Measurements from ENCODE around the gene TMEM232. TPM values are rescaled to one million over a fixed set of nuclear protein-coding genes. Genes with fewer than 3 reads are reported as not detected.
"Not testable (repeated sequence)": the region's sequence is repeated elsewhere in the genome, so short reads cannot be mapped to it uniquely, and the experiment has no call there.

Gene TMEM232
- total RNA-seq, 2 experiments from 2014 or later: 1.1 to 1.7 TPM

DNA sequence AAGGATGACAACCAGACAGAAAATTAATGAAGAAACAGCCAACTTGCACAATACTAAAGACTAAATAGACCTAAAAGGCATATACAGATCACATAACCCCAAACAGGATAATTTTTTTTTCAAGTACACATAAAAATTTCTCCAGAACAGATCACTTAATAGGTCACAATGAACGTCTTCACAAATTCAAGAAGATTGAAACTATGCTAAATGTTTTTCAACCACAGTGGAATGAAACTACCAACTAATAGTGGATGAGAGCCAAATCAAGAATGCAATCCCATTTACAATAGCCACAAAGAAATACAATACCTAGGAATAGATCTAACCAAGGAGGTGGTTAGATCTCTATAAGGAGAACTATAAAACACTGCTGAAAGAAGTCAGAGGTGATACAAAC is 145.8 kb downstream of the TMEM232 start:
- POLR2A ChIA-PET: no interaction called here
- H3K27ac Mint-ChIP-seq: no peak overlapping the region

GRCh38 chr5:110572729-110573128 is 153.7 kb downstream of the TMEM232 start:
- POLR2A ChIA-PET: no interaction called here
- CTCF ChIA-PET: no interaction called here
- Mint-ChIP-seq H3K4me1 (no peaks in the 10 kb centered on the region), H3K27me3 (no peaks in the 10 kb centered on the region), H3K4me3 (no peak overlapping the region), H3K27ac (no peak overlapping the region), H3K9me3 (no peaks in the 10 kb centered on the region), H3K36me3 (ENCODE audit: low read depth) (no peaks in the 10 kb centered on the region)
- no peak for DNase-seq

More for the DNA sequence above, 145.8 kb downstream of the TMEM232 start:
- Mint-ChIP-seq H3K9me3 (no peaks in the 10 kb centered on the region), H3K27me3 (peaks cover 3% of the 10 kb centered on the region), H3K36me3 (ENCODE audit: low read depth) (no peaks in the 10 kb centered on the region), H3K4me1 (no peaks in the 10 kb centered on the region), H3K4me3 (no peak overlapping the region)
- DNase-seq: no peak
- CTCF ChIA-PET: no interaction called here

DNA sequence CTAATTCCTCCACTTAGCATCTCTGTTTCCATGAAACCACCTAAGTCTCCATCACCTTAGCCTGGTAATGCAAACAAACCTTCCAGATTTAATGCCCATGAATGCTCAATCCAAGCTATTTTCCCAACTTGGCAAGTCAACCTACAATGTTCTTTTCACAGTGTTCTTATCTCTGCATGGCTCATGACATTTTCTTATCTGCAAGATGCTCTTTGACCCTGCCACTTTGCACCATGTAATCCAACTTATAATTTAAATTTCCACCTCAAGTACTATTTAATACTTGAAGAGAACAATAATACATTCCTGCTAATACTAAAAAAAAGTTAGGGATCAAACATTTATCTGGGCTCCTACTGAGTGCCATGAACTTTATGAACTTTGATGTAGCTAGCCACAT is 164.3 kb downstream of the TMEM232 start:
- no peak for DNase-seq
- no peaks in the 10 kb centered on the region for H3K9me3 Mint-ChIP-seq
- H3K27ac Mint-ChIP-seq: no peak overlapping the region
- CTCF ChIA-PET: no interaction called here
- no peak overlapping the region for H3K4me3 Mint-ChIP-seq
- H3K36me3 Mint-ChIP-seq (ENCODE audit: low read depth): no peaks in the 10 kb centered on the region
- POLR2A ChIA-PET: no interaction called here
- no peaks in the 10 kb centered on the region for H3K4me1 Mint-ChIP-seq
- no peaks in the 10 kb centered on the region for H3K27me3 Mint-ChIP-seq

DNA sequence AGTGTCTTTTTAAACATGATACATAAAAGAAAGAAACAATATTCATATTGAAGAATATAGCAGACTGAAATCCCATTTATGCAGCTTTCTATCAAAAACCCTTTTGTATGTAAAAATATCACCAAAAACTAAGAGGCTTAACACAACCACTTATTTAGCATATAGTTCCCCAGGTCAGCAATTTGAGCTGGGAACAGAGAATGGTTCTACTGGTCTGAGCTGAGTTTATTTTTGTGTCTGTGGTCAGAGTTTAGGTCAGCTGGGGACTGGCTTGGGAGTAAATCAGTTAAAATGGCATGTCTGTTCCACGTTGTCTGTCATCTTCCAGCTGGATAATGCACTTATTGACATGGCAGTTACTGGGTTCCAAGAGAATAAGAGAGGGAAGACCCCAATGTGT is 165.0 kb downstream of the TMEM232 start:
- H3K27me3 Mint-ChIP-seq: no peaks in the 10 kb centered on the region
- no peak for DNase-seq
- no peaks in the 10 kb centered on the region for H3K4me1 Mint-ChIP-seq
- no peak overlapping the region for H3K4me3 Mint-ChIP-seq
- no peaks in the 10 kb centered on the region for H3K9me3 Mint-ChIP-seq
- ChIA-PET CTCF (no interaction called here), POLR2A (no interaction called here)
- H3K27ac Mint-ChIP-seq: no peak overlapping the region
- no peaks in the 10 kb centered on the region for H3K36me3 Mint-ChIP-seq (ENCODE audit: low read depth)

GRCh38 chr5:110549301-110549700 is 177.2 kb downstream of the TMEM232 start:
- POLR2A ChIA-PET: no interaction called here
- Mint-ChIP-seq H3K9me3 (no peaks in the 10 kb centered on the region), H3K4me3 (no peak overlapping the region), H3K36me3 (ENCODE audit: low read depth) (no peaks in the 10 kb centered on the region), H3K27ac (no peak overlapping the region), H3K27me3 (no peaks in the 10 kb centered on the region), H3K4me1 (no peaks in the 10 kb centered on the region)
- CTCF ChIA-PET: no interaction called here
- no peak for DNase-seq

GRCh38 chr5:110548171-110548570 is 178.3 kb downstream of the TMEM232 start:
- no peak for DNase-seq
- H3K27me3 Mint-ChIP-seq: no peaks in the 10 kb centered on the region
- H3K4me1 Mint-ChIP-seq: no peaks in the 10 kb centered on the region
- H3K36me3 Mint-ChIP-seq (ENCODE audit: low read depth): no peaks in the 10 kb centered on the region
- POLR2A ChIA-PET: no interaction called here
- no peaks in the 10 kb centered on the region for H3K9me3 Mint-ChIP-seq
- H3K27ac Mint-ChIP-seq: no peak overlapping the region
- CTCF ChIA-PET: no interaction called here
- H3K4me3 Mint-ChIP-seq: no peak overlapping the region

DNA sequence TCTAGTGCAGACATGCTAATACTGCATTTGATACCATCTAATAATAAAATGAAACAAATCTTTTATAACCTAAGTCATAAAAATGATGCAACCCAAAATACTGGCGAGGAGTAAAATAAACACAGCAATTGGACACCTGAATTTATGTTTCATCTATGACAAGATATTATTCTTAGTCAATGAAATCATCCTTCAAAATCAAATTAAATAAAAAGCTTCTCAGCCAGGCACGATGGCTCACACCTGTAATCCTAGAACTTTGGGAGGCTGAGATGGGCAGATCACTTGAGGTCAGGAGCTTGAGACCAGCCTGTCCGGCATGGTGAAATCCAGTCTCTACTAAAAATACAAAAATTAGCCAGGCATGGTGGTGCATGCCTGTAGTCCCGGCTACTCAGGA is 179.0 kb downstream of the TMEM232 start:
- Mint-ChIP-seq H3K4me1 (no peaks in the 10 kb centered on the region), H3K27ac (no peak overlapping the region), H3K27me3 (no peaks in the 10 kb centered on the region), H3K9me3 (no peaks in the 10 kb centered on the region), H3K4me3 (no peak overlapping the region), H3K36me3 (ENCODE audit: low read depth) (no peaks in the 10 kb centered on the region)
- no peak for DNase-seq
- CTCF ChIA-PET: no interaction called here
- POLR2A ChIA-PET: no interaction called here

GRCh38 chr5:110545716-110546115 is 180.8 kb downstream of the TMEM232 start:
- CTCF ChIA-PET: no interaction called here
- POLR2A ChIA-PET: no interaction called here
- H3K36me3 Mint-ChIP-seq (ENCODE audit: low read depth): no peaks in the 10 kb centered on the region

GRCh38 chr5:110544603-110545002 is 181.9 kb downstream of the TMEM232 start:
- Mint-ChIP-seq H3K27ac (no peak overlapping the region), H3K4me3 (no peak overlapping the region), H3K27me3 (no peaks in the 10 kb centered on the region), H3K36me3 (ENCODE audit: low read depth) (no peaks in the 10 kb centered on the region), H3K4me1 (no peaks in the 10 kb centered on the region), H3K9me3 (no peaks in the 10 kb centered on the region)
- ChIA-PET POLR2A (no interaction called here), CTCF (no interaction called here)
- DNase-seq: no peak

More at GRCh38 chr5:110545716-110546115, 180.8 kb downstream of the TMEM232 start:
- Mint-ChIP-seq H3K27me3 (no peaks in the 10 kb centered on the region), H3K4me3 (no peak overlapping the region), H3K9me3 (no peaks in the 10 kb centered on the region), H3K4me1 (no peaks in the 10 kb centered on the region), H3K27ac (no peak overlapping the region)
- DNase-seq: no peak

GRCh38 chr5:110542949-110543348 is 183.5 kb downstream of the TMEM232 start:
- Mint-ChIP-seq H3K27ac (no peak overlapping the region), H3K9me3 (no peaks in the 10 kb centered on the region), H3K27me3 (no peaks in the 10 kb centered on the region), H3K4me3 (no peak overlapping the region), H3K4me1 (no peaks in the 10 kb centered on the region), H3K36me3 (ENCODE audit: low read depth) (no peaks in the 10 kb centered on the region)
- no peak for DNase-seq
- POLR2A ChIA-PET: no interaction called here
- CTCF ChIA-PET: no interaction called here

DNA sequence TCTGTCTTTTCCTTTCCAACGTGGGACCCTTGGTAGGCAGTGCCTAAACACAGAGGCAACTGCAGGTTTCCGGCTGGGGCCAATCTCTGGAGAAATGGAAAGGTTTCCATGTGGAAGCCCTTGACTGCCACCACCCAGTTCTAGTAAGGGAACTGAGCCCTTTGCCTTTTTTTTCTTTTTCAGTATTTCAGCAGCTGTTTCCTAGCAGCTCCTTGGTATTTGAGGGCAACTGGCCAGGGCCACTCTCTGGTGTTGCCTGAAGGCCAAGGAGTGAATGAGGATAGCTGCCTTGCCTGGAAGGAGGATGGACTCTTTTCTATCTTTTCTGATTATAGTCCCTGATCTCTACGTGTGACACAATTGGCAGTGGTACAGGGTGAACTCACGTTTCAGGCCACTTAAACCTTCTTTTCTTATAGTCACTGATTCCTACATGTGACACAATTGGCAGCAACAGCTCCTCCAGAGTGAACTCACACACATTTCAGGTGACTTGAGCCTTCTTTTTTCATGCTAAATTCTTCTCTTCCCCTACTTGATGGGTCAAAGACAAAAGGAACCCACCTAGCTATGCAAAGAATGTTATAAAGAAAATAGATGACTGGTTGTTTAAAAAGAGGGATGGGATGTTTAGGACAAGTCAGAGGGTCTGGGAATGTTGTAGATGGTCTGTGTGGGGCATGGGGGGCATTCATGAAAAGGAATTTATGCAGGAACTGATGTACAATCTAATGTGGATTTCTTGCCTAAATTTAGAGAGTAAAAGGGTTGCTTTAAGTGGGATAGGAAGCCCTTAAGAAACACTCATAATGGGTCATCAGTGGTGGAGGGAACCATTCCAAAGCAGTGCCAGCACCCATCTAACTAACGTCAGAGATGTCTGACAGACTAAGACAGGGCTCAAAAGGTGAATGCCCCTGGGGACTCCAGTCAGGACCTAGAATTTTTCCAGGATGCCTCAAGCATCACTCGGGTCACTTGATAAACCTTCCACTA is 190.1 kb downstream of the TMEM232 start:
- no peaks in the 10 kb centered on the region for H3K9me3 Mint-ChIP-seq
- H3K4me3 Mint-ChIP-seq: no peak overlapping the region
- no peaks in the 10 kb centered on the region for H3K4me1 Mint-ChIP-seq
- DNase-seq: no peak
- POLR2A ChIA-PET: no interaction called here
- no peaks in the 10 kb centered on the region for H3K27me3 Mint-ChIP-seq
- CTCF ChIA-PET: no interaction called here
- no peaks in the 10 kb centered on the region for H3K36me3 Mint-ChIP-seq (ENCODE audit: low read depth)
- H3K27ac Mint-ChIP-seq: no peak overlapping the region

DNA sequence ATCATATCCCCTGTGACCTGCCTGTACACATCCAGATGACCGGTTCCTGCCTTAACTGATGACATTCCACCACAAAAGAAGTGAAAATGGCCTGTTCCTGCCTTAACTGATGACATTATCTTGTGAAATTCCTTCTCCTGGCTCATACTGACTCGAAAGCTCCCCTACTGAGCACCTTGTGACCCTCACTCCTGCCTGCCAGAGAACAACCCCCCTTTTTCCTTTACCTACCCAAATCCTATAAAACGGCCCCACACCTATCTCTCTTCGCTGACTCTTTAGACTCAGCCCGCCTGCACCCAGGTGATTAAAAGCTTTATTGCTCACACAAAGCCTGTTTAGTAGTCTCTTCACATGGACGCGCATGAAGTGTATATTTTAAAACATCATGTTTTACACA is 191.3 kb downstream of the TMEM232 start:
- DNase-seq; H3K36me3 Mint-ChIP-seq (ENCODE audit: low read depth): not testable (repeated sequence)

GRCh38 chr5:110525762-110526161 is 200.7 kb downstream of the TMEM232 start:
- Mint-ChIP-seq H3K9me3 (no peaks in the 10 kb centered on the region), H3K4me1 (no peaks in the 10 kb centered on the region), H3K27me3 (no peaks in the 10 kb centered on the region), H3K27ac (no peak overlapping the region), H3K36me3 (ENCODE audit: low read depth) (no peaks in the 10 kb centered on the region), H3K4me3 (no peak overlapping the region)
- CTCF ChIA-PET: no interaction called here
- POLR2A ChIA-PET: no interaction called here
- no peak for DNase-seq

More for the DNA sequence above, 191.3 kb downstream of the TMEM232 start:
- H3K4me3 Mint-ChIP-seq, POLR2A ChIA-PET, H3K27ac Mint-ChIP-seq, H3K4me1 Mint-ChIP-seq, CTCF ChIA-PET, H3K9me3 Mint-ChIP-seq, H3K27me3 Mint-ChIP-seq: not testable (repeated sequence)

DNA sequence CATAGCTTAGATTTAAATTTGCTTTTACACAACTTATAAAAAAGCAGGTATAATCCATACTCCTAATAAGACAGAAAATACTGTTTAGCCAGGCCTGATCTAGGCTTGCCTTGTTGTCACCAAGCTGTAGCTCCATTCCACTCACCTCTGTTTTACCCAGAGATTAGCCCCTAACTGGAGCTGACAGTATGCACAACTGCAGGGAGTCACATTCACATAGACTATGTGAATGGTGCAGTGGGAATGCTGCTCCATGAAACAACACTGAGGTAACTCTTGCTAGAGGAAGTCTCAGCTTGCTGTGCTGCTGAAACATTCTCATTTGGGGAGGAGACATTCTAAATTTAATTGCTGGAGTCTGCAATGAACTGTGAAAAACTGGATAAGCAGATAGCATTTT is 209.1 kb downstream of the TMEM232 start:
- no peak overlapping the region for H3K4me3 Mint-ChIP-seq
- no peaks in the 10 kb centered on the region for H3K36me3 Mint-ChIP-seq (ENCODE audit: low read depth)
- H3K27me3 Mint-ChIP-seq: peaks cover 2% of the 10 kb centered on the region
- no peak for DNase-seq
- H3K4me1 Mint-ChIP-seq: no peaks in the 10 kb centered on the region
- H3K27ac Mint-ChIP-seq: no peak overlapping the region
- ChIA-PET CTCF (no interaction called here), POLR2A (no interaction called here)
- H3K9me3 Mint-ChIP-seq: no peaks in the 10 kb centered on the region
